Measurements from ENCODE around the gene PLA2G4C.

GRCh38 chr19:48137411-48137810, 26.8 kb upstream of the PLA2G4C start:
- TF ChIP-seq CTCF (IDR thresholded peaks at IDR 0.05; ENCODE audit: insufficient read depth, low read depth, low read length) (no peak), EZH2 (IDR thresholded peaks at IDR 0.05; ENCODE audit: insufficient read depth, low read length) (no peak)

All from astrocyte (in vitro differentiated cells and primary cell).